Heart left ventricle (tissue), 16 donors: ENCODE data around the gene ZBTB38. TPM values are rescaled to one million over a fixed set of nuclear protein-coding genes. Genes with fewer than 3 reads are reported as not detected.
A peak's percentile ranks its signal among the peaks of the same experiment; 100 is the strongest.

Source experiments
- ATAC-seq, 4 donors: fragments of 200-7000 bp; cut with Tn5 transposase; one replicate each; pipeline ENCODE4 v1.9.1; 2020 to 2022; ENCODE audit warnings: moderate library complexity in 4 of 4, mild to moderate bottlenecking in 3 of 4, moderate number of reproducible peaks in 1 of 4
- DNase-seq, 5 donors: peaks; one replicate each; pipeline ENCODE4 v3.0.0-alpha.2; 2020
- H3K27ac ChIP-seq, 12 donors: fragments of 200-600 bp; sonication (generic) in 4 of 12; one replicate each; pipeline versions ENCODE4 v1.5.0 to v1.8.0; 2016 to 2022; ENCODE audit warnings: mild to moderate bottlenecking in 2 of 12
- H3K27me3 ChIP-seq, 9 donors: fragments of 200-600 bp; sonication (generic) in 2 of 9; one replicate each; pipeline versions ENCODE4 v1.5.1 to v1.8.0; 2016 to 2022; ENCODE audit warnings: mild to moderate bottlenecking in 3 of 9
- H3K36me3 ChIP-seq, 9 donors: fragments of 200-600 bp; sonication (generic) in 2 of 9; one replicate each; pipeline versions ENCODE4 v1.5.0 to v1.8.0; 2018 to 2022; ENCODE audit warnings: mild to moderate bottlenecking in 2 of 9
- H3K4me1 ChIP-seq, 12 donors: fragments of 200-600 bp; sonication (generic) in 4 of 12; one replicate each; pipeline versions ENCODE4 v1.5.0 to v1.8.0; 2016 to 2022; ENCODE audit warnings: mild to moderate bottlenecking in 3 of 12
- H3K4me3 ChIP-seq, 12 donors: fragments of 200-600 bp; sonication (generic) in 4 of 12; one replicate each; pipeline versions ENCODE4 v1.5.0 to v1.8.0; 2017 to 2022; ENCODE audit warnings: mild to moderate bottlenecking in 9 of 12, moderate library complexity in 4 of 12
- H3K9me3 ChIP-seq, 12 donors: fragments of 200-600 bp; sonication (generic) in 4 of 12; one replicate each; pipeline versions ENCODE4 v1.5.0 to v1.8.0; 2016 to 2022; ENCODE audit warnings: mild to moderate bottlenecking in 1 of 12
- CTCF ChIP-seq, 12 donors: fragments of 200-600 bp; sonication (generic) in 4 of 12; IDR thresholded peaks; one replicate each; pipeline versions ENCODE4 v1.5.0 to v1.8.0; 2018 to 2022; ENCODE audit warnings: antibody characterized with exemption in 12 of 12, mild to moderate bottlenecking in 5 of 12
- POLR2A ChIP-seq, 2 donors: fragments of 450-650 bp; IDR thresholded peaks; one replicate each; pipeline ENCODE4 v1.6.1; 2017; ENCODE audit warnings: antibody characterized with exemption in 2 of 2, mild to moderate bottlenecking in 2 of 2, moderate library complexity in 2 of 2
- WGBS, 4 donors: extraction: QIAGEN DNeasy Blood & Tissue Kit in 2 of 4; methylation state at CpG; one replicate each; pipeline versions ENCODE4 v1.1.5 to v1.1.7; 2013 to 2018; 5-methylcytosine and 5-hydroxymethylcytosine counted together
- intact Hi-C, 10 donors: fragments of 100-400 bp; cut with DNase I; formaldehyde crosslinking; loops; one replicate each; pipeline versions ENCODE4 v1.11.1 to v1.14.2; 2022
- polyA plus RNA-seq, 2 donors: library from polyadenylated mRNA; stranded (reverse); fragments of 200-250 nt; gene quantifications; one replicate each; pipeline ENCODE4 v1.2.3, GENCODE V29; 2013
- total RNA-seq, 9 donors: library from RNA; depleted of rRNA in 2 of 9; stranded (reverse); fragments of >200 nt in 2 of 9; fragmentation: NEBNext Ultra II Directional in 3 of 9; extraction: Animal tissue kit (Norgen Biotek cat#: 25700) in 3 of 9; gene quantifications; one replicate each; pipeline versions ENCODE4 v1.1.0 to v1.2.4, GENCODE V29; 2016 to 2023
- donor health status: ischemic (EF 13 %, LVEDD 7.1; RV severe dilation, severe dysfunction).
- donor health status: healthy with polysubstance abuse.
- donor health status: DM: no; HTN: yes; CAD: no.
- donor health status: DM: no; HTN: no; CAD: no.
- donor health status: ischemic (EF 25% LVEDD 6.9; RV normal size, moderate dysfunction).
- donor health status: ischemic (EF 25% LVEDD 5.7; RV mildly dilated, moderate dysfunction).
- donor health status: healthy.
- donor health status: DM: yes; HTN: yes; CAD: no.
- donor health status: ischemic (EF 35%, LVEDD 5.7; RV mildly dilated, moderate dysfunction).
- donor health status: nonischemic (EF 11% LVEDD 7.7; RV severe dilation, severe dysfunction).
- donor health status: DM: yes; HTN: yes; CAD: no.
- donor health status: PGD.
- donor health status: ischemic (EF 29% LVEDD 5.4; RV normal size, mild dysfunction).
- donor health status: nonischemic (EF 23%, LVEDD 6.1; RV moderate dilation, normal function).

ZBTB38 gene
- total and polyA plus RNA-seq, 11 donors = 15.5 to 189 (median 128) TPM

DNA sequence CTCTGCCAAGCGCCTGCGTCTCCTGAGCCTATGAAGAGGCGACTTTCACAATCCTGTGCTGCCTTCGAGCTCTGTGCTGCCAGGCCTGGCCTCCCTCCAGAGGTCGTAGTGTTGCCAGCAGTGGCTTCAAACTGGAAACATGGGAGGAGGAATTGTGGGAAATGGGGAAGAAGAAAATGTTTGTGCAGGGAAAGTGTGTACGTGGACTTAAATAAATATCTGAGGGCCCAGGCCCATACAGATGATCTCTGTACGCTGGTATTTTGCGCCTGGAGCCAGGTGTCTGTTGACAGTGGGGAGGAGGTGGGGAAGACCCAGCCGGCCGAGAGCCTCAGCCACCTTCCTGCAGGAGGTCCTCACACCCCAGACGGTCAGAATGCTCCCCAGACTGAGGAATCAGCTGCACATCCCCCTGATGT, 44.6 kb downstream of the ZBTB38 start:
- Histone ChIP-seq H3K4me3 (peak overlapping the region in 10 of 12 donors; percentile 12 to 53 (median 34)), H3K27me3 (no peaks in the 10 kb centered on the region), H3K27ac (peak overlapping the region; percentile 93 to 99 (median 98)), H3K9me3 (no peaks in the 10 kb centered on the region), H3K4me1 (peaks cover 13 to 97% (median 86%) of the 10 kb centered on the region in 12 donors), H3K36me3 (peaks cover 0 to 59% (median 50%) of the 10 kb centered on the region in 9 donors)
- 14 to 26% (median 18%) methylated on average over 11 of the region's 11 CpGs for WGBS, 4 donors
- intact Hi-C loops = loop anchor here in 2 of 10 donors (2.0 to 5.0 kb wide), 2 partner anchors 14 to 34 kb away; no protein-coding TSS in a partner anchor
- ATAC-seq = peak; percentile 78 to 86 (median 83)
- DNase-seq = peak; percentile 89 to 95 (median 93)
- TF ChIP-seq POLR2A (IDR thresholded peaks at IDR 0.05) = peak in 1 of 2 donors; percentile 57
- peak in 3 of 12 donors; percentile 7 to 29 (median 15) for TF ChIP-seq CTCF (IDR thresholded peaks at IDR 0.05)

DNA sequence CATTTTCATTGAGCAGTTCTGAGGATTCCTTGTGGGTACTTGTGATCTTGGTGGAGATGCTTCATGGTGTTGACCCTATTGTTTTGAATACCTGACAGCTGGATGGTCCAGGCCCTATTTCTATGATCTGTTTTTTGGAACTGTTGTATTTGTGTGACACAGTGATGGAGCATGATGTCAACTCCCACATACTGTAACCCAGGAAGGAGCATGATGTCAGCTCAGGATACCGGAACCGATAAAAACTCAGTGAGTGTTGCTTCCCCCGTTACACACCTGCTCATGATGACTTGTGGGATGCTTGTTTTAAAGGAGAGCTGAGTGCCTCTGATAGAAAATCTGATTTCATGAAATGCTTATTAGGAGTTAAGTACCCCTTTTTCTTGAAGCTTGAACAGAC, 45.1 kb downstream of the ZBTB38 start:
- Histone ChIP-seq H3K27me3 (no peaks in the 10 kb centered on the region), H3K9me3 (no peaks in the 10 kb centered on the region), H3K4me3 (peak overlapping the region in 8 of 12 donors; percentile 12 to 53 (median 40)), H3K36me3 (peaks cover 0 to 60% (median 46%) of the 10 kb centered on the region in 9 donors), H3K27ac (peak overlapping the region; percentile 93 to 99 (median 98)), H3K4me1 (peaks cover 13 to 97% (median 88%) of the 10 kb centered on the region in 12 donors)
- DNase-seq (no peak), ATAC-seq (peak in 1 of 4 donors; percentile 3)
- intact Hi-C loops = loop anchor here in 2 of 10 donors (2.0 to 5.0 kb wide), 2 partner anchors 13 to 34 kb away; no protein-coding TSS in a partner anchor
- TF ChIP-seq CTCF (IDR thresholded peaks at IDR 0.05) (no peak), POLR2A (IDR thresholded peaks at IDR 0.05) (no peak)
- 35 to 38% (median 36%) methylated on average over 3 of the region's 3 CpGs for WGBS, 4 donors

DNA sequence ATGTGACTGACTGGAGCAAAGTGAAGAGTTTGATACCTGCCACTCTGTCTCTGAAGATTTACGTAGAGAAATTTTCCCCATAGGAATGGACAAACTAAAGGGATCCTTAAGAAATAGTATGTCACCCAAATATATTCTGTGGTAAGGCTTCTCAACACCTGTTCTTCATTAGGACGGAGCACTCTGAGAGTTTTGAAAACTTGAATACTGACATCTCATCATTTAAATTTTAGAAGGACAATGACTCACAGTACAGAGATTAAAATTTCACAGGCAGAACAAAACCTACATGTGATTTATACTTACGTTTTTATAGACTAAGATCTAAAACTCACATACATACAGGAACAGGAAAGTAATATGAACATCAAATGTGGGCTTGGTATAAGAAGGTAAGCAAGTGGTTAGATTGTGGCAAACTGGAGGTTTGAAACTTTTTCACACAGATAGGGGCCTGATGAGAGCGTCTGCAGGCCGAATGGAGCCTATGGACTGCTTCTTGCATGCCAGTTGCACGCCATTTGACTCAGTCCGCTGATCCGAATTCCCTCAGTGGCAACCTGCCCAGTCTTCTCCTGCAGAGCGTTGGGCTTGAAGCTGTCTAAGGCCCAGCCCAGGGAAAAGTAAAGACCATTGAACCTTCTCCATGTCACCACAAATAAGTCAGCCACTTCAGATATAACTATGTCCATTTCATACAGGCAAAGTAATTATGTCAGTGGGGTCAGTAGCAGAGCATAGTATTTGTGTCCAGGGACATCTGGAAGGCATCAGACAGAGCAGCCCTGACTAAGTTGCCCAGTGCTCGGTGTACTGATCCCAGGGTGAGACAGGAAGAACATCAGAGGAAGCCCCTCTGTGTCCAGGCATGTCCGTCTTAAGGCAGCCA, 45.7 kb downstream of the ZBTB38 start:
- TF ChIP-seq POLR2A (IDR thresholded peaks at IDR 0.05) (no peak), CTCF (IDR thresholded peaks at IDR 0.05) (no peak)
- Histone ChIP-seq H3K36me3 (peaks cover 0 to 62% (median 46%) of the 10 kb centered on the region in 9 donors), H3K27ac (peak overlapping the region; percentile 93 to 99 (median 98)), H3K9me3 (no peaks in the 10 kb centered on the region), H3K4me1 (peaks cover 13 to 97% (median 90%) of the 10 kb centered on the region in 12 donors), H3K4me3 (no peak overlapping the region), H3K27me3 (no peaks in the 10 kb centered on the region)
- peak in 3 of 5 donors; percentile 31 to 57 (median 50) for DNase-seq
- 58 to 72% (median 66%) methylated on average over 10 to 11 of the region's 11 CpGs for WGBS, 4 donors
- intact Hi-C loops = loop anchor here in 2 of 10 donors (2.0 to 5.0 kb wide), 2 partner anchors 13 to 33 kb away; no protein-coding TSS in a partner anchor
- ATAC-seq = peak in 2 of 4 donors; percentile 6 to 48
